MM.1S (cell line): ENCODE measurements around the gene COL9A2.

ENCODE experiments used
- DNase-seq: peaks from one replicate; pipeline ENCODE4 v3.0.0-alpha.2; 2015
- H2AFZ ChIP-seq: fragments of 300-600 bp; sonication (generic); 2 replicates; pipeline ENCODE4 v1.6.0; 2016; ENCODE audit warnings: antibody characterized with exemption, low read length
- H3F3A ChIP-seq: fragments of 300-600 bp; sonication (generic); 2 replicates; pipeline ENCODE4 v1.6.1; 2016; ENCODE audit warnings: mild to moderate bottlenecking, antibody characterized with exemption, low read length, moderate library complexity, mixed read lengths; ENCODE audit not compliant: insufficient read depth
- H3K27ac ChIP-seq: fragments of 300-600 bp; sonication (generic); 2 replicates; pipeline ENCODE4 v1.5.1; 2016; ENCODE audit warnings: mild to moderate bottlenecking, low read length
- H3K27me3 ChIP-seq: fragments of 300-600 bp; sonication (generic); replicated peaks from 2 replicates; pipeline ENCODE4 v1.6.0; 2016; ENCODE audit warnings: low read length; ENCODE audit not compliant: insufficient read depth
- H3K36me3 ChIP-seq: fragments of 300-600 bp; sonication (generic); replicated peaks from 2 replicates; pipeline ENCODE4 v1.6.1; 2016; ENCODE audit warnings: mild to moderate bottlenecking, low read length, mixed read lengths; ENCODE audit not compliant: insufficient read depth
- H3K4me1 ChIP-seq: fragments of 300-600 bp; sonication (generic); 2 replicates; pipeline ENCODE4 v1.6.1; 2016; ENCODE audit warnings: low read length, mixed read lengths
- H3K4me2 ChIP-seq: fragments of 300-600 bp; sonication (generic); 2 replicates; pipeline ENCODE4 v1.6.0; 2016; ENCODE audit warnings: low read depth, low read length
- H3K4me3 ChIP-seq: fragments of 300-600 bp; sonication (generic); 2 replicates; pipeline ENCODE4 v1.5.1; 2016; ENCODE audit warnings: low read length, mixed read lengths
- H3K79me2 ChIP-seq: fragments of 300-600 bp; sonication (generic); 2 replicates; pipeline ENCODE4 v1.6.1; 2016; ENCODE audit warnings: mixed run types, low read length, mixed read lengths
- H3K9ac ChIP-seq: fragments of 300-600 bp; sonication (generic); 2 replicates; pipeline ENCODE4 v1.6.1; 2016; ENCODE audit warnings: low read length, mixed read lengths
- H3K9me2 ChIP-seq: fragments of 300-600 bp; sonication (generic); replicated peaks from 2 replicates; pipeline ENCODE4 v1.6.1; 2016; ENCODE audit warnings: mild to moderate bottlenecking, low read length, mixed read lengths; ENCODE audit not compliant: insufficient read depth
- H3K9me3 ChIP-seq: fragments of 300-600 bp; sonication (generic); replicated peaks from 2 replicates; pipeline ENCODE4 v1.6.1; 2016; ENCODE audit warnings: mild to moderate bottlenecking, low read length, mixed read lengths; ENCODE audit not compliant: insufficient read depth
- H4K20me1 ChIP-seq: fragments of 300-600 bp; sonication (generic); 2 replicates; pipeline ENCODE4 v1.6.1; 2016; ENCODE audit warnings: mild to moderate bottlenecking, low read length, moderate library complexity, mixed read lengths; ENCODE audit not compliant: insufficient read depth
- CTCF ChIP-seq: fragments of 300-600 bp; sonication (generic); IDR thresholded peaks from 2 replicates; pipeline ENCODE4 v1.5.1; 2016; ENCODE audit warnings: antibody characterized with exemption, low read length, mixed read lengths
- EZH2 ChIP-seq: fragments of 300-600 bp; sonication (generic); optimal IDR thresholded peaks from 2 replicates; pipeline ENCODE3; 2017; ENCODE audit warnings: low read depth, mild to moderate bottlenecking, antibody characterized with exemption, low read length, mixed read lengths
- EZH2phosphoT487 ChIP-seq: fragments of 300-600 bp; sonication (generic); IDR thresholded peaks from 2 replicates; pipeline ENCODE4 v1.6.1; 2018; ENCODE audit warnings: antibody characterized with exemption, low read length

The COL9A2 gene

GRCh38 chr1:40300651-40301050 lies 16.4 kb downstream of the COL9A2 start:
- Histone ChIP-seq H3K27ac (no peak overlapping the region), H3K4me1 (no peaks in the 10 kb centered on the region), H3K4me2 (no peak overlapping the region), H3K79me2 (no peaks in the 10 kb centered on the region), H3K9ac (no peak overlapping the region), H3K4me3 (no peak overlapping the region), H4K20me1 (no peaks in the 10 kb centered on the region), H3K9me3 (no peaks in the 10 kb centered on the region), H3K36me3 (no peaks in the 10 kb centered on the region), H3K27me3 (no peaks in the 10 kb centered on the region), H3K9me2 (no peaks in the 10 kb centered on the region), H3F3A (no peaks in the 10 kb centered on the region), H2AFZ (no peak overlapping the region)
- DNase-seq: no peak
- TF ChIP-seq EZH2phosphoT487 (no peak), EZH2 (no peak), CTCF (no peak)

- H4K20me1 ChIP-seq: no peaks in the 10 kb centered on the region
- no peaks in the 10 kb centered on the region for H3F3A ChIP-seq
- no peak overlapping the region for H3K4me2 ChIP-seq
- no peak for DNase-seq
- no peaks in the 10 kb centered on the region for H3K36me3 ChIP-seq
- H3K9me3 ChIP-seq: no peaks in the 10 kb centered on the region
- no peaks in the 10 kb centered on the region for H3K9me2 ChIP-seq
- no peak overlapping the region for H3K9ac ChIP-seq
- no peak overlapping the region for H3K27ac ChIP-seq
- no peak overlapping the region for H3K4me3 ChIP-seq
- TF ChIP-seq CTCF (no peak), EZH2 (no peak), EZH2phosphoT487 (no peak)
- no peaks in the 10 kb centered on the region for H3K79me2 ChIP-seq
- no peaks in the 10 kb centered on the region for H3K4me1 ChIP-seq
- H3K27me3 ChIP-seq: no peaks in the 10 kb centered on the region
- H2AFZ ChIP-seq: no peak overlapping the region
Observed at GRCh38 chr1:40300249-40300567, 16.9 kb downstream of the COL9A2 start.

DNA sequence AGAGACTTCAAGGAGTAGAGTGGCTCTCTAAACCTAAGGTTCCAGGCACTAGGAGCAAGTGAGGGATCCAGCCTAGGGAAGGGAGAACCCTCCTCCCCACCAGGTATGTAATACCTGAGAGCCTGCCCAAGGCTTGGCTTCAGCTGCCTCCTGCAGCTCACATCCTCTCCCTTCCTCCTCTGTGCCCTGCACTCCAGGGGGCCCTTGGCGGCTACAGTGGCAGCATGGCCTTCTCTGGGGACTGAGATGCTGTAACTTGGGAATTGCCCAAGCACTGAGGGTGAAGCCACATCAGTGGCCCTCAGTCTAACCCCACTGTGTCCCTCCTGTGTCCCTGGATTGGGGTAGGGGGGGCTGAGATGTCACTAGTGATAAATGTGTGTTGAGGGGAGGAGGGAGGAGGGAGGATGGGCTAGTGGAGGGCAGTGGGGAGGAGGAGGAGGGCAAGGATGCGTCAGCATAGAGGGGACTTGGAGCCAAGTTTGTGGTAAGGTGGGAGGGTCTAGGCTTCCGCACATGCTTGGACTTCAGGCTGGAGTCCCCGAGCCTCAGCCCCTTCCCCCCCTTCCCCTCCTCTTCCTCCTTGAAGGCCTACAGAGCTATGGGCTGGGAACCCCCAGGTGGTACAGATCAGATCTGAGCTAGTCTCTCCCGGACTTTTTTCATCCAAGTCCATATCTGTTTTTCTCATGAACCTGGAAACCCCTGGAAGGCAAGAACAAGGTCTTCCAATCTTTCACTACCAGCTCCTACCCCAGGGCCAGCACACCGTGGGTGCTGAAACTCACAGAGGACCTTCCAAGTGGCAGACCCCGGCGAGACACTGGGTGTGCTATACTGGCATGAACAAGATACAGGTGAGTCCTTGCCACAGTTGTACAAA lies 17.5 kb downstream of the COL9A2 start:
- TF ChIP-seq CTCF: no peak
- TF ChIP-seq EZH2: no peak
- TF ChIP-seq EZH2phosphoT487: no peak
- no peak overlapping the region for H3K27ac ChIP-seq
- no peaks in the 10 kb centered on the region for H3K9me2 ChIP-seq
- H3K9me3 ChIP-seq: no peaks in the 10 kb centered on the region
- no peaks in the 10 kb centered on the region for H3K4me1 ChIP-seq
- no peaks in the 10 kb centered on the region for H3F3A ChIP-seq
- DNase-seq: no peak
- no peak overlapping the region for H3K4me2 ChIP-seq
- H3K27me3 ChIP-seq: no peaks in the 10 kb centered on the region
- no peaks in the 10 kb centered on the region for H3K36me3 ChIP-seq
- no peak overlapping the region for H2AFZ ChIP-seq
- H4K20me1 ChIP-seq: no peaks in the 10 kb centered on the region
- H3K4me3 ChIP-seq: no peak overlapping the region
- no peak overlapping the region for H3K9ac ChIP-seq
- no peaks in the 10 kb centered on the region for H3K79me2 ChIP-seq
